Dermis microvascular lymphatic vessel endothelial cell (primary cell): ENCODE results near the gene UGT1A3. TPM values are rescaled to one million over a fixed set of nuclear protein-coding genes. Genes with fewer than 3 reads are reported as not detected.

ENCODE experiments used
- DNase-seq, 2 donors: peaks; one replicate each; pipeline versions ENCODE4 v3.0.0 to v3.0.0-alpha.2; 2010; ENCODE audit warnings: low read depth in 2 of 2
- total RNA-seq: library from RNA; depleted of rRNA; stranded (reverse); fragments of >200 nt; gene quantifications from 2 replicates; pipeline ENCODE4 v1.2.1, GENCODE V29; 2014

The UGT1A3 gene
- total RNA-seq, 1 donor from 2014 or later = not detected

GRCh38 chr2:233816334-233816733 lies 87.5 kb downstream of the UGT1A3 start:
- no peak for DNase-seq

GRCh38 chr2:233816771-233817170 lies 87.9 kb downstream of the UGT1A3 start:
- no peak for DNase-seq

- DNase-seq = no peak
Observed at GRCh38 chr2:233817361-233817911, 88.6 kb downstream of the UGT1A3 start.

GRCh38 chr2:233817995-233818638 lies 89.3 kb downstream of the UGT1A3 start:
- no peak for DNase-seq

GRCh38 chr2:233818639-233819621 lies 90.1 kb downstream of the UGT1A3 start:
- DNase-seq = no peak

DNA sequence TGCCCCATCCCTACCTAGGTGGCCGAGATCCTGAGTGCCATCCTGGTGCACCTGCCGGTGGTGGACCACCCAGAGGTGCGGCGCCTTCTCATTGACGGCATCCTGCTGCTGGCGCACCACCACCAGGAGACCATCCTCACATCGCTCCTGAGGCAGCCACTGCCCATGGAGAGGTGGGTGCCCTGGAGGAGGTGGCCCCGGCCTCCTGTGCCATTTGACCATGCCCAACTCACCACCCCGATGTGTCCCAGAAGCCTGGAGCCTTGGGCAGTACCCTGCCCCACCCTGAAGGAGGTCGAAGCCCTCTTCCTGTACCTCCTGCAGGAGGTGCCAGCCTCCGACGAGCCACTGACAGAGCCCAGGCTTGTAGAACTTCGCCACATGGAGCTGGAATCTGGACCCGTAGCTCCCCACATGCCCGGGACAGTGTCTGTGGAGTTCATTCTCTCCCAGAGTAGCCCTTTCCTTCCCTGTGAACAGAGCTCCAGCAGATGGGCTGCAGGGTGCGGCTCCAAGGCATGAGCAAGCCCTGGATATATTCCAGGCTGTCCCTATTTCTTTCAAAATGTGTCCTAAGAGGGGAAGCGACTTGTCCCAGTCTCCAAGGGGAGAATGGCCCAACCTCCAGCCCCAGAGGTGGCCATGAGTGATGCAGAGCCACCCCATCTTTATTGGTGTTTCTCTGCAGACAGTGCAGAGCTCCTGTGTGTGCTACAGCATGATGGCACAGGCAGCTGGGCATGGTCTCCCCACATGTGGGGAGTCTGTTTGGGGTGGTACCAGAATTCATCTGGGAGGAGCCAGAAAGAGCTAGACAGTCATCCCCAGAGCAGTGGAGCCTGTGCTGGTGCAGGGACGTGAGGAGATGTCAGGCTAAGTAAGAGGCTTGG lies 91.3 kb downstream of the UGT1A3 start:
- no peak for DNase-seq

- DNase-seq = no peak
Observed at GRCh38 chr2:233820774-233821105, 91.9 kb downstream of the UGT1A3 start.

GRCh38 chr2:233821196-233821595 lies 92.4 kb downstream of the UGT1A3 start:
- DNase-seq = no peak

DNA sequence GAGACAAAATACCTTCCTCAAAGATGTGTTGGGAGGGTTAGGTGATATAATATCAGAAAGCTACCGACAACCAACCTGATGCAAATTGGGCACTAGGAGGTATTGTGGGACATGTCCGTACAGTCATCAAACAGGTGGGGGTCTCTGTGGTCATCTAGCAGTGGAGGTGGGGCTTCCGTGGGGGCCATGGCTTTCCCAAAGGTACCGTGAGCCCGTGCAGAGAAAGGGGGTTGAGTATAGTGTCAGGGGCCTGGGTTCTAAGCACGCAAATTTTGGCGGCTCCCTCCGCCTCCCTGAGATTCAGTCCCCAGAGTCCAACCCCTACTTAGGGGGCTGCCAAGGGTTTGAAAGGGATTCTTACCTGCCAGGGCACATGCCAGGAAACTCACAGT lies 92.9 kb downstream of the UGT1A3 start:
- DNase-seq = no peak

- DNase-seq = no peak
Observed at GRCh38 chr2:233822101-233822771, 93.4 kb downstream of the UGT1A3 start.

Other genes starting within 250 kb of the UGT1A3 start
- gene USP40, start 162.3 kb upstream of the UGT1A3 start, total RNA-seq = 19.0 and 19.8 TPM in 2 replicates
- not detected in 2 replicates for gene UGT1A8, start 111.4 kb upstream of the UGT1A3 start, total RNA-seq
- not detected in 2 replicates for gene UGT1A10, start 92.6 kb upstream of the UGT1A3 start, total RNA-seq
- not detected in 2 replicates for gene UGT1A9, start 57.1 kb upstream of the UGT1A3 start, total RNA-seq
- gene UGT1A7, start 47.1 kb upstream of the UGT1A3 start, total RNA-seq = not detected in 2 replicates
- not detected in 2 replicates for gene UGT1A6, start 36.2 kb upstream of the UGT1A3 start, total RNA-seq
- not detected in 2 replicates for gene UGT1A5, start 16.1 kb upstream of the UGT1A3 start, total RNA-seq
- not detected in 2 replicates for gene UGT1A4, start 10.3 kb upstream of the UGT1A3 start, total RNA-seq
- gene UGT1A1, start 31.2 kb downstream of the UGT1A3 start, total RNA-seq = not detected in 2 replicates
- gene MROH2A, start 49.3 kb downstream of the UGT1A3 start, total RNA-seq = not detected in 2 replicates
- gene HJURP, start 125.5 kb downstream of the UGT1A3 start, total RNA-seq = 3.3 and 9.5 TPM in 2 replicates
- not detected in 2 replicates for gene TRPM8, start 188.3 kb downstream of the UGT1A3 start, total RNA-seq